ENCODE data around the gene MXRA5.
"Not testable (repeated sequence)": the region's sequence is repeated elsewhere in the genome, so short reads cannot be mapped to it uniquely, and the experiment has no call there.

The MXRA5 gene

DNA sequence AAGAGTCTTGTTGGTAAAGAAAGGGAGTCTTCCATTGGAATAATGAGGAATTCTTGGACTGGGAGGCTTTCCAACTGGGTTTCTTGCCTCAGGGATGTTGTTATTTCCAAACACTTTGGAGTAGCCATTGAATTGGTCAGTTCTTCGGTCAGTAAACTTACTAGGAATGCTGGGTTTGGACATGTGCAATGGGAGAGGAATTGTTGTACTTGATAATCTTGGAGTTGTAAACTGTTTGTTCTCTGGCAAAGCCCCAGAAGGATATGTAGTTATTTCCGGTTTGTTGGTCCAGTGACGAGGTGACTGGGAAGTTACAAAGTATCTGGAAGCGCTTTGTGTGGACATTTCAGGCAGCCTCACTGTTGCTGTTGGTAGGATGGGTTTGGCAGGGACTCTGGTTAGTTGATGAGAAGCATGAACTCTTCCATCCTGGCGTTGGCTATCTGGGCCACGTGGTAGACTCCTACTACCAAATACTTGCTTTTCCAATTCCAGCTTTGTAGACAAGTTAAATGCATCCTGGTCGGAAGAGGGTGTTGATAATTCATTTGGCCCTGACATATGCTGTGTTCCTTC is 25.9 kb downstream of the MXRA5 start:
- ATAC-seq, result no peak

DNA sequence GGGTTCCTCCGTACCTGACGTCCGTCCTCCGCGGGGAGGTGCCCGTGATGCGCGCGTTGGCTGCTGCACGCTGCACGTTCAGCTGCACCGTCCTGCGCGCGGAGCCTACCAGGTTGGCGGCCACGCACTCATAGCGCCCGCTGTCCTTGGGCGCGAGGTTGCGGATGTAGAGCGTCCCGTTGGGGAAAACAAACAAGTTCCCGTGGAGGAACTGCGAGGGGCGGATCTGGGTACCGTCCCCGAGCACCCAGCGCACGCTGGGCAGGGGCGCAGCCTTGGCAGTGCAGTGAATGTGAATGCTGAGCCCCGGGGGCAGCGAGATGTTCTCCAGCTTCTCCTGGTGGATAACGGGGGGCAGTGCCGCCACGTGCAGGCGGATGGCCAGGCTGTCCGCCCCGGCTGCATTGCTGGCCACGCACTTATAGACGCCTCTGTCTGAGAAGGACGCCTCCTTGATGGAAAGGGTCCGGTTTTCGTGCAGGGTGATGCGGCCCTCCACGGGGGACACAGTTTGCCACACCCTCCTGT is 29.2 kb downstream of the MXRA5 start:
- no peak for ATAC-seq

DNA sequence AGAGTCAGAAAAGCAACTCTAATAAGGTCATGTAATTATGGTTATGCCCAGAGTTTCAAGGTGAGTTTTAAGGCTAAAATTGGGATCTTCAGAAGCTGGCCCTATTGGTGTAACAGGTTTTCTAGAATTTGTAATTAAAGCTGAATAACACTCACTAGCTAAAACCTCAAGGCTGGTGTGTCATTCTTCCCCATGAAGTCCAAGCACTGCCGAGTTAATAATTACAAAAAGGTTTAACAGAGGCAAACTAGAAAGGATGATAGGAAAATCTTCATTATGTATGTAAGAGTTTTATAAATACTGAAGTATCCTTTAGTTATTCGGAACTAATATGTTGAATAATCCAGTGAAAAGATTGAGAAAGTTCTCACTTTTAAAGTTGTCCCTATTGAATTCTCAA is 34.3 kb downstream of the MXRA5 start:
- ATAC-seq, result no peak

DNA sequence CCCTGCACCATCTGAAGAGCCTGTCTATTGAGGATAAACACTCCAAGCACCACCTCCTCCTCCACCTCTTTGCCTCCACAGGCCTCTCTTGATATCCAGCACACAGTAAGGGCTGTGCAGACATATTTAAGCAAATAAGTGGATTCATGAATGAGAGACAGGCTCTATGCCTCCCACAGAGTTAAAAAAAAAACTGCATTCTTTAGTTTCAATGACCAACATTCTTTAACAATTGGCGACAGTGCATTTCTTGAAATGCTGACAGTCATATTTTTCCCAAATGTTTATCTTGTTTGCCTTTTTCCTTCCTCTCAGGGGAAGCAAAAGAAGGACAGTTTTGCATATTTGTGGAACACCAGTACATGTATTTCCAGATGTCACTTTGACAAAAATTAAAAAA is 38.6 kb downstream of the MXRA5 start:
- ATAC-seq, result no peak

DNA sequence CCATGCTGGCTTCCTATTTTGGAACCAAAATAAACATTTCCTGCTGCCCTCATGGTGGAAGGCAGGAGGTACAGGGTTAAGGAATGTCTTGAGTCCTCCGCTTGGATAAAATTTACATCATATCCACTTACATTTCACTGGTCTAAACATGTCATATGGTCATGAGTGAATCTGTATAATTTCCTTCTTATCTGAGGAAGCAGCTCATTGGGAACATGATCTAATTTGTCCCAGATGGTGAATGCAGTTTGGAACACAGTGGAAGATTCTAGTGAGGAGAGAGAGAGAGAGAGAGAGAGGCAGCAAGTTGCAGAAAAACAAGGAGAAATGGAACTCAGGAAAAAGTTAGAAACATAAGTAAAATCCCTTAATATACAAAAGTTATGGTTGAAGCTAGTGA is 46.8 kb downstream of the MXRA5 start:
- no peak for ATAC-seq

DNA sequence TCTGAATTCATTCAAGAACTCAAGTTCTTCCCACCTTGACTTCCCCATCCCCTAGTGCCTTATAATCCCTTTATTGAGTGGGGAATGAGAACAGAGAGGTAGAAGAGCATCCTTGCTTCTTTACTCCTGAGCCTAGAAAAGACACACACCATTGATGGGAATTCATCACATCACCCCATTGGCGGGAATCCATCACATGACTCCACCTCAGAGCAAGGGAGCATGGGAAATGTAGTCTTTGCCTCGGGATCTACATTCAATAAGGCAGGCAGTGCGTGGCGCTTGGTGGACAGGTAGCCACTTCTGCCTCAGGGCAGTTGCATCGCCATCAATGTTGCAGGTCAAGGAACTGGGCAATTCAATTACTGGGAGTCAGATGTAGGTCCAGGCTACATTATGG is 50.7 kb downstream of the MXRA5 start:
- no peak for ATAC-seq

DNA sequence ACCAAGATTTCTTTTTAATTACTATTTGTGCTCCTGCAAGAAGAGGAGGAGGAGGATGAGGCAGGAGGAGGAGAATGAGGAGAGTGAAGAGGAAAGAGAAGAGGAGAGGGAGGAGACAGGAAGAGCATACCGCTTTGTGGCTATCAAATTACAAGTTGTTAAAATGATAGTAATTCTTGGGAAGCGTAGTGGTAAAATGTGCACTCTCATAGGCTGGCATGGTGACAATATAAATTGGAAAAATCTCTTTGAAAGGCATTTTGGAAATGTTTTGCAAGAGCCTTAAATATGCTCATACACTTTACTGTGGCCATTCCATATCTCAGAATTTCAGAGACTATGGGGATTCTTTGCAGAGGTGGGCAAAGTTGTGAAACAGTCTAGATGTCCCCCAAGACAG is 53.2 kb downstream of the MXRA5 start:
- ATAC-seq, result no peak

DNA sequence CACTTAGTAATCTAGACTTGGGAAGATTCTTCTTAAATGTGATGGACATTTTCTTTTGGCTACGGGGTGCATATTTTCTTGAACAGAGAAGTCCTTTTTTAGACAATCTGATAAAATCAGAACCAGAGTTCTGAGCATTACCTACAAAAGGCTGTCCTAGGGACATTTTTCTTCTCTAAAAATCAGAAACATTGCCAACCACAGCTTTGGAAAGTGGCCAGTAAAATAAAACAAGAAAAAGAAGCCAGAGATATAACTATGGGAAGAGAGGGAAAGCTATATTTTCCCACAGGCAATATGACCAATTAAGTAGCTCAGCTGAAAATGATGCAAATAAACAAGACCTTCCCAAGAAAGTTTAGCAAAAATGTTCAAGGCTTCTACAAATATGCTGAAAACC is 55.9 kb downstream of the MXRA5 start:
- ATAC-seq, result no peak

DNA sequence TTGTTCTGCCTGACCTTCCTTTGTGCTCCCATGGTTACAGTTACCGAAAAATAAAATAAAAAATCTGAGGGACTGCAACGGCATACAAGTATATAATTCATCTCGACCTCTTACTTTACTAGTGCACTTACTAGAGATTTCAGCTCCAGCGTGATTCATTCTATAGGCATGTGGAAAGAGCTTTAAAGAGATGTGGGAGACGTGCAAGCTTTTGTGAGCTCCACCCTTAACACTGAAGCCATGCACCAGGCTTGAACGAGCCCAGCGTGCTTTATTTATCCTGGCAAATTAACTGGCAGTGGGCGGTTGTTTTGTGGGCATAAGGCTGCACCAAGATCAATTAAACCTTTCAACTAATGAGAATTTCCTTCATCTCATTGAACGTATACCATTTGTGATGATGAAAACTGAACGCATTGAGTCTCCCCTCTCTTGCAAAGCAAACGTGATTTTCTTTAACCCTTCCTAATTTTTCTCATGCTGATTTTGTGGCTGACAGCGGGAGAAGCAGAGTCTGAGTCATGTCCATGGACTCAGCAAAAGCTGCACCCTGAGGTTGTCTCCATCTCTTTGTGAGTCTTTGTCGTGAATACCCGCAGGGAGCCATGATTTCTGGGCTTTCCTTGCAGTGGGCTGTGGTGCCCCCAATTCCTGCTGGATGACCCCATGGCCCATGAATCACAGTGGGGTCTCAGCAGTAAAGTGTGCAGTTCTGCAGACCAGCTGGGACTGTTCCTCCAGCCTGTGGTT is 60.1 kb downstream of the MXRA5 start:
- ATAC-seq, result no peak

DNA sequence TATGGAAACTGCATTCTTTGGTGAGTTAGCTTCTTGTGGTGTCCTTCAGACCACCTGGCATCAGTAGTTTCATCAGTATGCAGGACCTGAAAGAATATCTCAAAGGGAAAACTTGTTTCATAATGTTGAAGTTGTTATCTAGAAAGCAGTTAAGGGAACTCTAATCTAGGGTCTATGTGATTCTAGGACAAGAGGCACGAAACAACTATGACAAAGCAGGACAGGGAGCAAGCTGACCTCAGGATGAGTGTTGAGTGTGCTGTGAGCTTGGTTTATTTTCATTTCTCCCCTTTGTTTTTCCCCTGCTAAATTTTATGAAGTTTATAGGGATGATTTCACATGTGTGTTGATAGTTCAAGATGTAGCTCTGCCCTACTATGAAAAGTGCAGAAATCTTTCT is 65.7 kb downstream of the MXRA5 start:
- no peak for ATAC-seq

DNA sequence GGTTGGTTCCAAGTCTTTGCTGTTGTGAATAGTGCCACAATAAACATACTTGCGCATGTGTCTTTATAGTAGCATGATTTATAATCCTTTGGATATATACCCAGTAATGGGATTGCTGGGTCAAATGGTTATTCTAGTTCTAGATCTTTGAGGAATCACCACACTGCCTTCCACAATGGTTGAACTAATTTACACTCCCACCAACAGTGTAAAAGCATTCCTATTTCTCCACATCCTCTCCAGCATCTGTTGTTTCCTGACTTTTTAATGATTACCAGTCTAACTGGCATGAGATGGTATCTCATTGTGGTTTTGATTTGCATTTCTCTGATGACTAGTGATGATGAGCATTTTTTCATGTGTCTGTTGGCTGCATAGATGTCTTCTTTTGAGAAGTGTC is 72.8 kb downstream of the MXRA5 start:
- not testable (repeated sequence) for ATAC-seq

DNA sequence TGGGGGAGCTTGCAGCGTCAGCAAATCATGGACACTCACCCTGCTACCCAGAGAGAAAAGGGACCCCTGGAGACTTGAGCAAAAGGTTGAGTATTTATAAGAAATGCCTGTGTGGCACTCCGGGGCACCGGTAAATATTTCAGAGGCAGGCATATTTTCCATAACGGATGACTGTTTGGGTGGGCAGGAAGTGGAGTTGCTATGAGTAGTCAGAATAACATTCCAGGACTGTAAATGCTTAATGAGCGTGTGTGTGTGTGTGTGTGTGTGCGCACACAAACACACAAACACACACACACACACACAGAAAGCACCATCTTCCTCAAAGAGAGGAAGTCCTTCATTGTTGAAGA is 74.6 kb downstream of the MXRA5 start:
- no peak for ATAC-seq

DNA sequence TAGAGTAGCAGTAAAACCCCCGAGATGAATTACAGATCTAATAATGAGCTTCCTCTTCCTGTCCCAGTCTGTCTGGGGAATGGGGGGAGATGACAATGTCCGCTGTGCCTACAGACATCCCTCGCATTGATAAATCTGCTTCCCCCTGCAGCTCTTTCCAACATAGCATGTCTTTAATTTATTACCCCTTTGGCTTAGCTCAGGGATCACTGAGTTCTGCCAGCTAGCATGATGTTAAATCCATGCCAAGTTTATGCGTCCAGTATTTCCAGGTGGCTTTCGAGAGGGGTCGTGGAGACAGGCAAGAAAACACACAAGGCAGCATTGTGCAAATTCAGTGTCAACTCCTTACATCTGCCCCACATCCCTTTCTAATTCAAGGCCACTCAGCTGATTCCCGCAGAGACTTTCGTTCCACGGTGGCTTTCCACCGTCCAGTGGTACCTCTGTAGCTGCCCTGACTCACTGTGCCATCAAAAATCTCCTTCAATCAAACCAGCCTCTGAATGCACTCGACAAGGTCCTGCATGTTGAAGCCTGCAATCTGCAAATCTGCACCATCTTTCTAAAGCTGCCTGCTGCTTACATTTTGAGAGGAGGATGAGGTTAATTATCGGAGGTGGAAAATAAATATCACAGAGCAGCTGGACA is 75.1 kb downstream of the MXRA5 start:
- ATAC-seq, result no peak

DNA sequence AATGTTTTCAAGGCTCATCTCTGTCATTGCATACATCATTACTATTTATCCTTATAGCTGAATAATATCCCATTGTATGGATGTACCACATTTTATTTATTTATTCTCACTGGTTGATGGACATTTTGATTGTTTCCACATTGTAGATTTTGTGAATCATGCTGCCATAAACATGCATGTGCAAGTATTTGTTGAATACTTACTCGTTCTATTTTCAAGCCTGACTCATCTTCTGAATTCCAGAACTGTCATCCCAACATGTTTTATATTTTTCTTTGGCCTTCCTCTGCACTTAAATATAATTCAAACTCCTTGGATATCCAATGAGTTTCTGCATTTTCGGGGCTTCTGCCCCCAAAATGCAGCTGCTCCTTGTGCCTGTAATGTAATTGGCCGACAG is 77.6 kb downstream of the MXRA5 start:
- no peak for ATAC-seq

DNA sequence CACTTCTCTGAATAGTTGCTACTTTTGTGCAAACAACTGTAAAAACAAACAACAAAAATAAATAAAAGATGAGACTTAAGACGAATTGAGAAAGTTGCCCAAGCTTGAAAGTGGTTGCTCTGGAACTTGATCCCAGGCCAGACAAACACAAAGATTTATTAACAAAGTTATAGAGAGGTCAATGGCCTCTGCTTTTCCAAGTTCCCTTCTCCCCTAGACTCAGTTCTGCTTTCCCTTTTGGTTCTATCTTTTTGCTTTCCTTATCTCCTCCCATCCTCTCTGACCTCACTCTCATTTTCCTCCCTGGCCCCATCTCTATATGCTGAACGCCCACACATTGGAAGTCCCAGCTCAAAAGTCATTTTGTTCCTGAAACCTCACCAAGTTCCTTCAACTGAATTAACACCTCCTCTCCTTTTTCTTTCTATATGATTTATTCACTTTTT is 82.7 kb downstream of the MXRA5 start:
- ATAC-seq, result no peak

DNA sequence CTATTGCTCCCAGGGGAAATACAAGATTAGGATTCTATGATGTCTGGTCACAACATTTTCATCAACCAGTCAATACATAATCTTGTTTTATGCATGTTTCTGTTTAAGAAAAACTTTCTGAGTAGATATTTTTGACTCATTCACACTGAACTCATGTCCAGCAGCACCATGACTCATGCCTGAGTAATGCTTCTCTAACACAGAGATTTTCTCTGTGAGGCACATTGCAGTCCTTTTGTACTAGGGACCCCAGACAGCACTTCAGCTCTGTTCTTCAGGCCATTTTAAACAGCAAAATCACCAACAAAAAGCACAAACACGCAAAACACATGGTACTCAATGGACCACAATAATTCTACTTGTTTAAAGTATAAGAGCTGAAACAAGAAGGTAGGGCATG is 83.6 kb downstream of the MXRA5 start:
- no peak for ATAC-seq
